ENCODE measurements around the gene IGFBP6.

The IGFBP6 gene

DNA sequence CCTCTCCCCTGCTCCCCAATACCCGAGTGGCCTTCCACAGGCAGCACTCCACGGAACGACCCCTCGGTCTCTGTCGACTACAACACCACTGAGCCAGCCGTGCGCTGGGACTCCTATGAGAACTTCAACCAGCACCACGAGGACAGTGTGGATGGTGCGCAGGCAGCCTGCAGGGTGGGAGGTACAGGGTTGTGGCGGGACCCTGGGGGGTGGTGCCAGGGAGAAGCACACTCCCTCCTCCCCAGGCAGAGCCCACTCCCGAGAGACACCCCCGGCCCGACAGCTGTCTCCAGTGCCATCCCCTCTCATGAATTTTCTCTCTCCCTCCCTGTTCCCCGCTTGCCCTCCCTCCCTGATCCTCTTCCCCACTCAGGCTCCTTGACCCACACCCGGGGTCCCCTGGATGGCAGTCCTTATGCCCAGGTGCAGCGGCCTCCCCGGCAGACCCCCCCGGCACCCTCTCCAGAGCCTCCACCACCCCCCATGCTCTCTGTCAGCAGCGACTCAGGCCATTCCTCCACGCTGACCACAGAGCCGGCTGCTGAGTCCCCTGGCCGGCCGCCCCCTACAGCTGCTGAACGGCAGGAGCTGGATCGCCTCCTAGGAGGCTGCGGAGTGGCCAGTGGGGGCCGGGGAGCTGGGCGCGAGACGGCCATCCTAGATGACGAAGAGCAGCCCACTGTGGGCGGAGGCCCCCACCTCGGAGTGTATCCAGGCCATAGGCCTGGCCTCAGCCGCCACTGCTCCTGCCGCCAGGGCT lies 38.6 kb upstream of the IGFBP6 start:
- peak; percentile 15 for DNase-seq (ENCODE audit: low spot score)

DNA sequence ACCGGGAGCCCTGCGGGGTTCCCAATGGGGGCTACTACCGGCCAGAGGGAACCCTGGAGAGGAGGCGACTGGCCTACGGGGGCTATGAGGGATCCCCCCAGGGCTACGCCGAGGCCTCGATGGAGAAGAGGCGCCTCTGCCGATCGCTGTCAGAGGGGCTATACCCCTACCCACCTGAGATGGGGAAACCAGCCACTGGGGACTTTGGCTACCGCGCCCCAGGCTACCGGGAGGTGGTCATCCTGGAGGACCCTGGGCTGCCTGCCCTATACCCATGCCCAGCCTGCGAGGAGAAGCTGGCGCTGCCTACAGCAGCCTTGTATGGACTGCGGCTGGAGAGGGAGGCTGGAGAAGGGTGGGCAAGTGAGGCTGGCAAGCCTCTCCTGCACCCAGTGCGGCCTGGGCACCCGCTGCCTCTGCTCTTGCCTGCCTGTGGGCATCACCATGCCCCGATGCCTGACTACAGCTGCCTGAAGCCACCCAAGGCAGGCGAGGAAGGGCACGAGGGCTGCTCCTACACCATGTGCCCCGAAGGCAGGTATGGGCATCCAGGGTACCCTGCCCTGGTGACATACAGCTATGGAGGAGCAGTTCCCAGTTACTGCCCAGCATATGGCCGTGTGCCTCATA lies 37.9 kb upstream of the IGFBP6 start:
- no peak for DNase-seq (ENCODE audit: low spot score)

DNA sequence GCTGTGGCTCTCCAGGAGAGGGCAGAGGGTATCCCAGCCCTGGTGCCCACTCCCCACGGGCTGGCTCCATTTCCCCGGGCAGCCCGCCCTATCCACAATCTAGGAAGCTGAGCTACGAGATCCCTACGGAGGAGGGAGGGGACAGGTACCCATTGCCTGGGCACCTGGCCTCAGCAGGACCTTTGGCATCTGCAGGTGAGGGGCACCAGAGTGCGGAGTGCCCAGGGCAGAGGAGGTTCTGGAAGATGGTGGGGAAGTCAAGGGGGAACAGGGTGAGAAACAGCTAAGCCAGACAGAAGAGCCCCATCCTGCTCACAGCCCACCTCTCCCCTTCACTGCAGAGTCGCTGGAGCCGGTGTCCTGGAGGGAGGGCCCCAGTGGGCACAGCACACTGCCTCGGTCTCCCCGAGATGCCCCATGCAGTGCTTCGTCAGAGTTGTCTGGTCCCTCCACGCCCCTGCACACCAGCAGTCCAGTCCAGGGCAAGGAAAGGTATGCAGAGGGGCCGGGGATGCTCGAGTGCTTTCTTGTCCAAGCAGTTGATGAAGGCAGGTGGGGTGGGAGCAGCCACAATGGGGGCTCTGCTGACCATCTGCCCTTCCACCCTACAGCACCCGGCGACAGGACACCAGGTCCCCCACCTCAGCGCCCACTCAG lies 37.3 kb upstream of the IGFBP6 start:
- no peak for DNase-seq (ENCODE audit: low spot score)

DNA sequence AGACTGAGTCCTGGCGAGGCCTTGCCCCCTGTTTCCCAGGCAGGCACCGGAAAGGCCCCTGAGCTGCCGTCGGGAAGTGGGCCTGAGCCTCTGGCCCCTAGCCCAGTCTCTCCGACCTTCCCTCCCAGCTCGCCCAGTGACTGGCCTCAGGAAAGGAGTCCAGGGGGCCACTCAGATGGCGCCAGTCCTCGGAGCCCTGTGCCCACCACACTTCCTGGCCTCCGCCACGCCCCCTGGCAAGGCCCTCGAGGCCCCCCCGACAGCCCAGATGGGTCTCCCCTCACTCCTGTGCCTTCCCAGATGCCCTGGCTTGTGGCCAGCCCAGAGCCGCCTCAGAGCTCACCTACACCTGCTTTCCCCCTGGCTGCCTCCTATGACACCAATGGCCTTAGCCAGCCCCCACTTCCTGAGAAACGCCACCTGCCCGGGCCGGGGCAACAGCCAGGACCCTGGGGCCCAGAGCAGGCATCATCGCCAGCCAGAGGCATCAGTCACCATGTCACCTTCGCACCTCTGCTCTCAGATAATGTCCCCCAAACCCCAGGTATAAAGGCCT lies 36.7 kb upstream of the IGFBP6 start:
- no peak for DNase-seq (ENCODE audit: low spot score)

DNA sequence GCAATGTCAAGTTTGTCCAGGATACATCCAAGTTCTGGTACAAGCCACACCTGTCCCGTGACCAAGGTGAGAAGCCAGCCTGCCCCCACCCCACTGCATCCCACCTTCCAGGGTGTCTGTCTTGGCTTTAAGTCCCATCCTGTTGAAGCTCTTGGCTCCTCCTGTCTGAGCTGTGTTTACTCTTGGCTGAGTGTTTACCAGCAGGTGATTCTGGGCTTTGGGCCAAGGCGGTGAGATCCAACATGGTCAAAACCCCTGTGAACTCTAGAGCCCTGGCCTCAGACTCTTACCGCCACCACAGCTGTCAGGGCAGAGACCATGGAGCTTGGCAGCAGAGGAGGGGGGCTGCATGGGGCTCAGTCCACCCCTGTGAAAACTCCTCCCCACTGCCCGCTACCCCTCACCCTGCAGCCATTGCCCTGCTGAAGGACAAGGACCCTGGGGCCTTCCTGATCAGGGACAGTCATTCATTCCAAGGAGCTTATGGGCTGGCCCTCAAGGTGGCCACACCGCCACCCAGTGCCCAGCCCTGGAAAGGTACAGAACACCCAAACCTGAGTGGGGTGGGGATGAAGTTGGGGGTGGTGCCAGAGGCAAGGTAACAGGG lies 36.0 kb upstream of the IGFBP6 start:
- DNase-seq (ENCODE audit: low spot score): no peak

DNA sequence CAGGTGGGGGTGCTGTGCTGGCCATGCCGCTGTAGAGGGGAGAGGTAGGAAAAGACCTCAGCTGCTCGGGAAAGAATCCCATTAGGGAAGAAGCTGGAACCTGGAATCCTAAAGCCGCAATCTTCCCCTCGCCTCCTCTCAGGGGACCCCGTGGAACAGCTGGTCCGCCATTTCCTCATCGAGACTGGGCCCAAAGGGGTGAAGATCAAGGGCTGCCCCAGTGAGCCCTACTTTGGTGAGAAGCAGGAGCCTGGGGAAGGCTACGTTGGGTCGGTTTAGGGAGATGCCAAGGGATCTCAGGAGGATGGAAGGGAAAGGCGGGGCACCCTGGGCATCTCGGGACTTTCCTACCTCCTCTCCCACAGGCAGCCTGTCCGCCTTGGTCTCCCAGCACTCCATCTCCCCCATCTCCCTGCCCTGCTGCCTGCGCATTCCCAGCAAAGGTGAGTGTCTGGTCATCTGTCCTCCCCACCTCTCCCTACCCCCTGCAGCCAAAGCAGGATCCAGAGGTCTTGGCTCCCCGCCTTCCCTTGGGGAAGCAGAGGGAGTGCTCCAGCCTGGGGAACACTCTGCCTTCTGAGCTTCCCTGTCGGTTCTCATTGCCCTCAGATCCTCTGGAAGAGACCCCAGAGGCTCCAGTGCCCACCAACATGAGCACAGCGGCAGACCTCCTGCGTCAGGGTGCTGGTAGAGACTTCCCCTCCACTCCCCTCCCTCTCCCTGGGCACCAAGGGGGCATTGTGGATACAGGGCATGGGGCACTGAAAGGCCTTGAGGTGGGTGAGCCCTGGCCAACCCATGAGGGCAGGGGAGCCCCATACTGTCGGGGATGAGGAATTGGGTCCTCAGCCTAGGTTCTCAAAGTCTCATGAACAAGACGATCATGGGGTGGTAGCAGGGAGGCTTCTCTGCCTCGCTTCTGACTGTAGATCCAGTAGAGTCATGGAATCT lies 35.2 kb upstream of the IGFBP6 start:
- no peak for DNase-seq (ENCODE audit: low spot score)

DNA sequence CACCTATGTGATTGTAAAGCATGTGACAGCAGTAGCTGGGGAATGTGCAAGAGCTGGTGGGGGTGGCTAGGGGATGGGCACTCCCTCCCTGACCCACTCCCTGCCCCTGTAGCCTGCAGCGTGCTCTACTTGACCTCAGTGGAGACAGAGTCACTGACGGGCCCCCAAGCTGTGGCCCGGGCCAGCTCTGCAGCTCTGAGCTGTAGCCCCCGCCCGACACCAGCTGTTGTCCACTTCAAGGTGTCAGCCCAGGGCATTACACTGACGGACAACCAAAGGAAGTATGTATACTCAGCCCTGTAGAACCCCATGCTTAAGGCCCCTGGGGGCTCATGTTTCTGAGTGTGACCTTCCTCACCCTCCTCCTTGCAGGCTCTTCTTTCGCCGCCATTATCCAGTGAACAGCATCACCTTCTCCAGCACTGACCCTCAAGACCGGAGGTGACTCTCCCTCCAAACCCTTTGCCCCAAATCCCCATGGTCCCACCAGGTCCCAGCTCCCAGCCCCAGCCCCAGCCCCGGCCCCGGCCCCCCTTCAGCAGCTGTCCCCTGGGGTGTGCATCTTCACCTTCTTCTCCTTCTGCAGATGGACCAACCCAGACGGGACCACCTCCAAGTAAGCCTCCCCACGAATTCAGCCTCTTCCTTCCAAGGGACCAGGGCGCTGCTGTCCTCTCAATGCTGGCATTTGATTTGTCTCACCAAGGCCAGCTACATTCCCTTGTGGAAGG lies 34.3 kb upstream of the IGFBP6 start:
- no peak for DNase-seq (ENCODE audit: low spot score)

DNA sequence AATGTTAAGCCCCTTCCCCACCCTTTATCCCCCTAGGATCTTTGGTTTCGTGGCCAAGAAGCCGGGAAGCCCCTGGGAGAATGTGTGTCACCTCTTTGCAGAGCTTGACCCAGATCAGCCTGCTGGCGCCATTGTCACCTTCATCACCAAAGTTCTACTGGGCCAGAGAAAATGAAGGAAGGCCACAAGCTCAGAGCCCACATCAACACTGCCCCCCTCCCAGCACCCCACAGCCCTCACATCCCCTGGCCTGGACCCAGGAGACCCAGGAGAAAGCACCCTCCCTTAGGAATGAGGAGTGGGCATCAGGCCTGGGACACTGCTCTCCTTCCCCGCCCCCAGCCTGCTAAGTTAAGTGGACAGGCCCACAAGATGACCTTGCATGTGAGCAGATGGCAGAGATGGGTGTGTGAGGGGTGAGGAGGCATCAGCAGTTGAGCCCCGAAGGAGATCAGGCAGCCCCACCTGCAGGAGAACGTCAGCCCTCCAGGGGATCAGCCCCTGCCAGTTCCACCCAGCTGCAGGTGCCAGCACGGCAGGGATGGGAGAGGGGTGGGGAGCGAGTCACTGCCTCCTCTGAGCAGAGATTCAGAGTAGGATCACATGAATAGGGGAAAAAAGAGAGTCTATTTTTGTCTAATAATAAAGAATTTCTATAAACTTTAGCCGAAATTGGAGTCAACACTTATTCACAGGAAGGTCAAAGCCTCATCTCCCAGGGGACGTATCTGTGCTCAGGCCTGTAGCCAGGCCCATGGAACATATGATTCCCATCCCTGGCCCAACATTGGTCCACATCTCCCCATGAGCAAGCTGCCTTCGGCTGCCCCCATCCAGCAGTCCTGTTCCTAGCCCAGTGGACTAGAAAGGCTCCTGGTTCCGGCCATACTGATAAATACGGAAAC lies 33.5 kb upstream of the IGFBP6 start:
- no peak for DNase-seq (ENCODE audit: low spot score)

DNA sequence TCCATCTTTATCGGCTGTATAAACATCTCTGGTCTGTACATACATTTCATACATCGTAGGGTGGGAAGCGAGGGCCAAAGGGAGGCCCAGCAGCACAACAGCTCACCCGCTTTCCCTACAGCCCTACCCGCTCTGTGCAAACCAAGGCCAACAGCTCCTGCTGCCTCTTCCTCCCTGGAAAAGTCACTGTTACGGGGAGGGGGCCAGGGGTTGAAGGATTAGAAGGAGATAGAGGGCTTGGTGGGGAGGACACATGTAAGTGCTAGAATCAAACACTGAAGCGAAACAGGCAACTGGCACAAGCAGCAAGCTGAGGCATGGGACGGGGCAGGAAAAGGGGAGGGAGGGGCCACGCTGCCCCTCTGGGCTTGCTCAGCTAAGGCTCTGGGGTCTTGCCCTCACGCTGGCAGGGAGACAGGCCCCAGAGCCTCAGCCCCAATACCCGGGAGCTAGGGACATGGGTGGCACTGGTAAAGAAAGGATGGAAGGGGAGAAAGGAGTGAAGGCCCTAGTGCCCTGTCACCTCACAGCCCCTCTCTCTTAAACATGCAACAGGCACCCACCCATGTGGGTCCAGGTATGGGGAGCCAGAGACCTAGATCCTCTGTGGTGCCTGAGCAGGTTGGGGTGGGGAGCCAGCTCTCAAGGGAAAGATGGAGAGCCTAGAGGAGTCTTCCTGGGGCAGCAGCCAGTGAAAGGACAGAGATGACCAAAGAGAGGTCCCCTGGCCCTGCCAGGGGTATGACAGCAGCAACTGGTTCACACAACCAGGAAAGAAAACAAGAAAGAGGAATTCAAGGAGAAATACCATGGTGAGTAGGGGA lies 32.6 kb upstream of the IGFBP6 start:
- no peak for DNase-seq (ENCODE audit: low spot score)

DNA sequence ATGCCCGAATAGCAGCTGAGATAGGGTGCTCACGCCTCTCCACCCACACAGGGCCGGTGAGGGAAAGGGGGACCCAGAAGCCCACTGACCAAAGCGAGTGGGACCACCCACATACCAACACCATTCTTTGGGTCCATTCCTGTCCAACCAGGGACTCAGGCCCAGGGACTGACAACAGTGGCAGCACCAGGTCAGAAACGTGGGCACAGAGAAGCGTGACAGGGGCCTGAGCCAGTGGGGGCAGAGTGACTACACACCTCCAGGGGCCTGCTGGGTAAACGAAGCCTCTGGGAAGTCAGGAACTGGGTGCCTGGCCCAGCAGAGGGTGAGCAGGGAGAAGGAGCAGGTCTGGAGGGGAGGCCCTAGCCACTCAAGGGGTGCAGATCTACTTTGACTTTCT lies 32.0 kb upstream of the IGFBP6 start:
- no peak for DNase-seq (ENCODE audit: low spot score)

DNA sequence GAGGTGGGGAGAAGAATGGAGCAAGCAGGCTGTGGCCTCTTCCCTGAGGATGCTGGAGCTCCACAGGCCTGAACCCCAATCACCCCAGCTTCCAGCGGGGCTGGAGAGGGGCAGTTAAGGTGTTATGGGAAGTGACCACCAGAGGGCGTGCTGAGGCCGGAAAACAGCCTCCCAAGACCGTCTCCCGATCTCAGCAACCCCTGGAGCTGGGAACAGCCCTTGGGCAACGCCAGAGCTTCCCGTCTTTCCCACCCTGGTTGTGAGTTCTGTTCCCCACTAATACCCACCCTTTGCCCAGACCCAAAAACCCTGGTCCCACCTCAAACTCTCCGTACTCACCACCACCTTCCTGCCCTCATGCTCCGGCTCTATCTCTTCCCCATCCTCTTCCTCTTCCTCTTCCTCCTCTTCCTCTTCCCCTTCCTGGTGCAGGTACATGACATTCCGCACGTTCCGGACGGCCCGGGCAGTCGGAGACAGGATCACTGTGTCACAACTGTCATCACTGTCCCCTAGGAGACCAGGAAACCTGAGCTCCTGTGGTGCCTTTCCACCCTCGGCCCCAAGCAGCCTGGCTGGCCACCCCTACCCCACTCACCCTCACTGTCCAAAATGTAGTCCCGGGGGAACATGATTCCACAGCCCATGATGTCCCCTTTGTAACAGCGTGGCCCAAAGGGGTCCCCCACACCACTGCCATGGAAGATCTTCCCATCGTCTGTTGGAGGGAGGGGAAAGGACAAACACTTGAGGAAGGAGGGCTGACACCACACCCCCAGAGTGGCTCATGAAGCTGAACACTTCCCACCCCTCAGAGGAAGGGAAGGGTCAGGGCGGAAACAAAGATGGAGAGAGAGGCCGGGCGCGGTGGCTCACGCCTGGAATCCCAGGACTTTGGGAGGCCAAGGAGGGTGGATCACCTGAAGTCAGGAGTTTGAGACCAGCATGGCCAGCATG lies 31.2 kb upstream of the IGFBP6 start:
- DNase-seq (ENCODE audit: low spot score): peak; percentile 72

DNA sequence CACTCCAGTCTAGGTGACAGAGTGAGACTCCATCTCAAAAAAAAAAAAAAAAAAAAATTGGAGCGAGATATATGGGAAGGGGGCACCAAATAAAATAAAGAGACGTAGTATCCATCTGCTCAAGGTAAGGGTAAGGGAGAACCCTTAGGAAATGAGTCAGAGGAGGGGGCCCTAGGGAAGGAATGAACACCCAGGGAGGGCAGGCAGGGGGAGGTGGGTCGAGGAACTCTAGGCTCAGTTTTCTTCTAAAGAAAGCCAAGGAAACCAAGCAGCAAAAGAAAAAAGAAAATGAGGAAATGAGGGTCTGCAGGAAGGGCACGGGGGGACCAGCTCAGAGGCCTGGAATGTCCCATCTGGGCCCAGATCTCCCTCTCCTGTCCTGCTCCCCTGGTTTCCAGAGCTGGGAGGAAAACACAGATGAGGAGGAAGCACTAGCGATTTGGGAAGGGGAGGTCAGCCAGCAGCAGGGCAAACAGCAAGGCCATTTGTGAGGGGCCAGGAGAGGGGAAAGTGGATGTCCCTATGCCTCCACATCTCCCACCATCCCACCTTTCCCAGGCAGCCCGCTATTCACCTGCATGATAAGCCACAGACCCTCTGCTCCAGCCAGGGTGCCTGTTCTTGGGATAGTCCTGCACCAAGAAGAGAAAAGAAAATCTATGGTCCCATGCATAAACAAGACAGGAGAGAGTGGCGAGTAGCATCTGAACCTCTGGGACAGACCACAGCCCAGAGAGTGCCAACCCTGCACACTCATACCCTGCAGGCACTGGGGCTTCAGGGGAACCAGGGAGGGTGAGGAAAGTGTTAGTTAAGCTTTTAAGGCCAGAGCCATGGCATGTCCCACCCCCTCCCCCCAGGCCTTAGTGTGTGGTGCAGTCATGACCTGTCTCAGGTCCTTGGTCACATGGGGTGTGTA lies 30.1 kb upstream of the IGFBP6 start:
- DNase-seq (ENCODE audit: low spot score): no peak

DNA sequence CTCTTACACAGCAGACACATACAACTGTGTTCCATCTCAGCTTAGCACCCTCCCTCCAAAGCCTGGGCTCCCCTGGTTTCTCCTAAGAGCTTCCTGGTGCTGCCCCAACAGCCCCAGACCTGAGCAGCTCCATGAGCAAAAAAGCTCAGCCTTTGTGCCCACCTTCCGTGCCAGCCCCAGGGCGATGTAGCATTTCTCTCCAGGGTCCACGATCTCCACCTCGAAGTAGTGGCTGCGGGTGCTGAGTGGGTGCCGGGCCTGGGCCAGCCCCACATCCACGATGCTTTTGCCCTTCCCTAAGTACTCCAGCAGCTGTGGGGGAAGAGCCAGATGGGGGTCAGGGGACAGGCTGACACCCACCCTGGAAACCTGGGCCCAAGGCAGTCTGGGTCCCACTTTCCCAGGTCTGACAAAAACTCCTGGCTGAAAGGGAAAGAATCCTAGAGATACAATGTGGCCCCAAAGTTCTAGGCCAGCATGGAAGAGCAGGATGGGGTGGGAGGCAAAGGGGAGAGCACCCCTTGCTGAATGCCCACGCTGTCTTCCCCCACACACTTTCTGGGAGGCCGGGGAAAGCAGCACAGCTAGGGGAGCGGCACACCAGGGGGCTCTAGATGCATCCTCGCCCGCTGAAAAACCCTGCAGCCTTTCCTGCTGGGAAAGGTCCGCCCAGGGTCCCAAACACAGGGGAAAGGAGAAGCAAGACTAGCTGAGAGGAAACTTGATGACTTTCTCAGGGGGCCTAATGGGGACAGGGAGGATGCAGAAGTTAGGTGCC lies 29.3 kb upstream of the IGFBP6 start:
- DNase-seq (ENCODE audit: low spot score): no peak

DNA sequence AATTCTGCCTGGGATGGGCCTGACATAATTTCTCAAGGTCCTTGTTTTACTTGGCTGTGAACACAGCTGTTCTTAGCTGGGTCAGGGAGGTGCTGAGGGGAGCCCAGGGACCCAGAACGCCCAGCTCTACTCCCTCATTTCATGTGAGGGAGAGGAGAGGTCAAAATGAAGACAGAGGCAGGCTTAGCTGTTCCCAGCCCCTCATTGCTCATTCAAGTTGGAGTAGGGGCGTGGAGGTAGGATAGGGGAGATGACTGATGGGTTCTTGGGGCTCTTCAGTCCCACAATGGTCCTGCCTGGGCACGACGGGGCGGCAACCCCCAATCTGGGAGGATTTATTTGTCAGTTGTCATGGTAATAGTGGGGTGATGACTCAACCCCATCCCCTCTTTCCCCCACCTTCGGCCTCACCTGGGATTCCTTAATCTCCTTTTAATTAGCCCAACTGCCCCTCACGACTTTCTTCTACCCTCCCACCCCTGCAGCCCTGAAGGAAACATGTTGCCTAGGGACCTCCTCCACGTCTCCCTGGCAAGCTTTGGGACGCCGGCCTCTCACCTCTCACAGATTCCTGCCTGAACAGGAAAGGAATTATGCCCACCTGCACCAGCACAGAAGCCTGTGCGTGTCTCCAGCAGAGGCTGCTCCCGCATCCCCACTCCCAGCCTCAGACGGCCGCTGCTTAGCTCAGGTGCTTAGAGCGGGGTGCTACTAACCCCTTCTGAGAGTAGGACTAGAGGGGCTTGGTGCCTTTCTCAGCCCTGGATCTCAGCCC lies 28.5 kb upstream of the IGFBP6 start:
- no peak for DNase-seq (ENCODE audit: low spot score)
